ENCODE measurements around the gene RALGPS1. TPM values are rescaled to one million over a fixed set of nuclear protein-coding genes. Genes with fewer than 3 reads are reported as not detected.

RALGPS1 gene
- polyA plus RNA-seq, 1 experiment, result 1.7 TPM

DNA sequence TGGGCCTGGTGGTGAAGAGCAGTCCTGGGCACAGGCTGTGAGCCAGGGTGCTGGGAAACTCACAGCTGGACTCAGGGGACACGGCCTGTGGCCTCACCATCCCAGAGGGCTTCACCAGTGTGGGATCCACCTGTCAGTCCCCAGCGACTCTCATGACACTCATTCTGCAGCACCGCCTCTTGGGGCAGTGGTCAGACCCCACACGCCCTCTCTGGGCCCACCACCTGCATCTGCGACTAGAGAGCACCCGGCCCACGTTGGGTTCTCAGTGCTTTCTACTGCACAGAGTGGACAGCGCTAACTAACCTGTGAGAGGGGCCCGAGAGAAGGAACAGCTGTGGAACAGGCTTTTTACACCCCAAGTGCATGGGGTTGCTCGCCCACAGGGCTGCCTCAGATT, 304.2 kb downstream of the RALGPS1 start:
- CTCF ChIA-PET, result no interaction called here
- H3K36me3 ChIP-seq (ENCODE audit: control insufficient read depth, insufficient read depth, low read length), result no peaks in the 10 kb centered on the region
- TF ChIP-seq, protein P1, sequence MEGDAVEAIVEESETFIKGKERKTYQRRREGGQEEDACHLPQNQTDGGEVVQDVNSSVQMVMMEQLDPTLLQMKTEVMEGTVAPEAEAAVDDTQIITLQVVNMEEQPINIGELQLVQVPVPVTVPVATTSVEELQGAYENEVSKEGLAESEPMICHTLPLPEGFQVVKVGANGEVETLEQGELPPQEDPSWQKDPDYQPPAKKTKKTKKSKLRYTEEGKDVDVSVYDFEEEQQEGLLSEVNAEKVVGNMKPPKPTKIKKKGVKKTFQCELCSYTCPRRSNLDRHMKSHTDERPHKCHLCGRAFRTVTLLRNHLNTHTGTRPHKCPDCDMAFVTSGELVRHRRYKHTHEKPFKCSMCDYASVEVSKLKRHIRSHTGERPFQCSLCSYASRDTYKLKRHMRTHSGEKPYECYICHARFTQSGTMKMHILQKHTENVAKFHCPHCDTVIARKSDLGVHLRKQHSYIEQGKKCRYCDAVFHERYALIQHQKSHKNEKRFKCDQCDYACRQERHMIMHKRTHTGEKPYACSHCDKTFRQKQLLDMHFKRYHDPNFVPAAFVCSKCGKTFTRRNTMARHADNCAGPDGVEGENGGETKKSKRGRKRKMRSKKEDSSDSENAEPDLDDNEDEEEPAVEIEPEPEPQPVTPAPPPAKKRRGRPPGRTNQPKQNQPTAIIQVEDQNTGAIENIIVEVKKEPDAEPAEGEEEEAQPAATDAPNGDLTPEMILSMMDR (IDR thresholded peaks at IDR 0.05; ENCODE audit: insufficient read depth, low read depth, low read length), result no peak
- peaks cover 20% of the 10 kb centered on the region for H3K27me3 ChIP-seq (ENCODE audit: control insufficient read depth, insufficient read depth, low read length)
- H3K4me3 ChIP-seq (ENCODE audit: low read depth, low read length), result no peak overlapping the region
- no peak for DNase-seq (ENCODE audit: low read depth)
- POLR2A ChIA-PET, result no interaction called here

DNA sequence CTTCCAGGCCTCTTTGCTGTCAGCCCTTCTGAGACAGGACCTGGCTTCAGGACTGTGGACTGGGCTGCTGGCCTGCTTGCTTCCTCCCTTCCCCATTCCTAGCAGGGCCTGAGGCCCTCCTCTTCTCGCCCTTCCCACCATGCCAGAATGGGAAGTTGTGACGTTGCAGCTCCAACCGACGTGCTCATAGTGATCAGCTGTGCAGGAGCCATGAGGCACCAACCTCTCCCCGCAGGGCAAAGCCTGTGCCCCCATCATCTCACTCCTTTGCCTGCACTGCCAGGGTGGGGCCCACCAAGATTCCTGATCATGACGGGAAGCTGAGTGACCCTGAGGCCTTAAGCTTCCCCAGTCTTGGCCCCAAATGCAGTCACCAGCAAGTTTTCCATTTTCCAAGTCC, 304.9 kb downstream of the RALGPS1 start:
- Histone ChIP-seq H3K36me3 (ENCODE audit: control insufficient read depth, insufficient read depth, low read length) (no peaks in the 10 kb centered on the region), H3K27me3 (ENCODE audit: control insufficient read depth, insufficient read depth, low read length) (peaks cover 20% of the 10 kb centered on the region), H3K4me3 (ENCODE audit: low read depth, low read length) (no peak overlapping the region)
- POLR2A ChIA-PET, result interaction anchor here (0.6 kb wide), 1 partner anchor 12 kb away, joined by 4 read pairs; no protein-coding TSS in a partner anchor
- DNase-seq (ENCODE audit: low read depth), result no peak
- CTCF ChIA-PET, result interaction anchor here (1.0 to 1.7 kb wide), 2 partner anchors 14 to 129 kb away, joined by 3 to 4 read pairs; no protein-coding TSS in a partner anchor
- TF ChIP-seq, protein P1 (IDR thresholded peaks at IDR 0.05; ENCODE audit: insufficient read depth, low read depth, low read length), result no peak

DNA sequence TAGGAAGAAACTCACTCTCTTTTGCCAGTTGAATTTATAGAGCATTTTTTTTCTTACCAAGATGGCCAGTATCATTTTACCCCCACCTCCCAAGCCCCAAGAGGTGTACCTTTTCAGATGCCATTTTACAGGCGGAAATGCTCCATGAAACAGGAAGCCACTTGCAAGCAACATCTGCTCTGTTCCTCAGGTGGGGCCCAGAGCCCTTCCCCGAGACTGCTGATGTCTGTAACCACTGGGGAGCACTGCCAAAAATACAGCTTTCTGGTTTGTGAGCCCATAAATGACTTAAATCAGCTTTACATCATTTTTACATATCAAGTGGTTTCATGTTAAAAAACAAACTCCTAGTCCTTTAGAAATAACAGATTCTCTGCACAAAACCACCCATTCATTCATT, 307.1 kb downstream of the RALGPS1 start:
- Histone ChIP-seq H3K36me3 (ENCODE audit: control insufficient read depth, insufficient read depth, low read length) (no peaks in the 10 kb centered on the region), H3K27me3 (ENCODE audit: control insufficient read depth, insufficient read depth, low read length) (peaks cover 17% of the 10 kb centered on the region), H3K4me3 (ENCODE audit: low read depth, low read length) (no peak overlapping the region)
- DNase-seq (ENCODE audit: low read depth), result no peak
- POLR2A ChIA-PET, result no interaction called here
- TF ChIP-seq, protein P1 (IDR thresholded peaks at IDR 0.05; ENCODE audit: insufficient read depth, low read depth, low read length), result no peak
- CTCF ChIA-PET, result no interaction called here

DNA sequence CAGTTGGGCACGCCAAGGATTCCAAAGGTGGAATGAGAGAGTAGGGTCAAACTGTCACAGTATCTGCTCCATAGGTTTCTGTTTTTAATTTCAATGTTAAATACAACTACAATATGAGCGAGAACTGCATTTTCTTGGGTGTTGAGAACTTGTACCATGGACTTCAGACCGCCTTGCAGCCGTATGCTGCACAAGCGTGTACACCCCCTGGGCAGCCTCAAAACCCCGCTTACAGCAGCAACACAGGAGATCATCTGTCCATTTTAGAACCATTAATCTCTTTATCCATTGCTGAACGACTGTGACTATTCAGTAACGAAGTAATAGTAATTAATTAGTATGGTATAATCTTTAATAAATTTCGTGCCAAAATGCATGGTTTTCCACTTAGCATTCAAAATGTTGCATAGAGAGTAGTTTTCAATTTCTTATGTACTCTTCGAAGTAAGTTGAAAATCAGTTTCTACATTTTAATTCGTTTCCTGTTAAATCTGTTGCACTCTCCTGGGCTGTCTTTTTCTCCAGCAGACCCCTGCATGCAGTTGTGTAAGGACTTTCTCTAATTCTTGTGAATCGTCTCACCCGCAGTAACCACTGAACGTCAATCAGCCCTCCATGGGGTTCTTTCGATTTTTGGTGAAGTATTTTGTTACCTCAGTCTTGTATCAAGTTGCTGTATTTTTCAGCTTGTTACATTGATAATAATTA, 308.0 kb downstream of the RALGPS1 start:
- CTCF ChIA-PET, result no interaction called here
- TF ChIP-seq, protein P1 (IDR thresholded peaks at IDR 0.05; ENCODE audit: insufficient read depth, low read depth, low read length), result no peak
- POLR2A ChIA-PET, result no interaction called here

DNA sequence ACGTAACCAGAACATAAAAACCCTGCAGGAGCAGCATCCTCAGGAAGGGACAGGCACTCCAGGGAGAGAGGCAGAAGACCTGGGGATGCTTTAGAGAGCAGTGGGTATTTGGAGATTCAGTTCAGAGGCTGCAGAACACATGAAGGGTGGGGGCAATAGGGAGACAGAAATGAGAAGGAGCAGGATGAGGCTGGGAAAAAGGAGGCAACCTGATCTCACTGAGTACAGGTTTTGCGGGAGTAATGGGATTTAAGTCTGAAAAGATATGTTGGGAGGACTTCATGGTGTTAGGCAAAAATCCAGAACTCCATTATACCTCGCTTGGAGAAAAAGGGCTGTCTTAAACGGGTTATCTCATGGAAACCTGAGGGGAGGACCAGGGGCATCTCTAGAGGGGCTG, 308.7 kb downstream of the RALGPS1 start:
- Histone ChIP-seq H3K4me3 (ENCODE audit: low read depth, low read length) (no peak overlapping the region), H3K27me3 (ENCODE audit: control insufficient read depth, insufficient read depth, low read length) (peaks cover 16% of the 10 kb centered on the region), H3K36me3 (ENCODE audit: control insufficient read depth, insufficient read depth, low read length) (no peaks in the 10 kb centered on the region)
- DNase-seq (ENCODE audit: low read depth), result no peak
- CTCF ChIA-PET, result interaction anchor here (1.6 kb wide), 1 partner anchor 9 kb away, joined by 10 read pairs; no protein-coding TSS in a partner anchor
- POLR2A ChIA-PET, result no interaction called here
- TF ChIP-seq, protein P1 (IDR thresholded peaks at IDR 0.05; ENCODE audit: insufficient read depth, low read depth, low read length), result no peak

More for the DNA sequence above, 308.0 kb downstream of the RALGPS1 start:
- Histone ChIP-seq H3K27me3 (ENCODE audit: control insufficient read depth, insufficient read depth, low read length) (peaks cover 17% of the 10 kb centered on the region), H3K4me3 (ENCODE audit: low read depth, low read length) (no peak overlapping the region), H3K36me3 (ENCODE audit: control insufficient read depth, insufficient read depth, low read length) (no peaks in the 10 kb centered on the region)
- no peak for DNase-seq (ENCODE audit: low read depth)

Measured in BJ (cell line).